Immature natural killer cell (primary cell): ENCODE measurements around the gene CDKN2AIPNL. TPM values are rescaled to one million over a fixed set of nuclear protein-coding genes. Genes with fewer than 3 reads are reported as not detected.
A peak's percentile ranks its signal among the peaks of the same experiment; 100 is the strongest.

Experiments
- DNase-seq, 3 donors: peaks; one replicate each; pipeline ENCODE4 v3.0.0; 2022; ENCODE audit warnings: mixed read lengths in 1 of 3
- H3K27ac Mint-ChIP-seq, 6 donors: one replicate each; pipeline ENCODE4 v1.8.0; 2020; ENCODE audit warnings: mixed read lengths in 6 of 6, mild to moderate bottlenecking in 5 of 6, inconsistent platforms in 4 of 6, moderate library complexity in 3 of 6
- H3K27me3 Mint-ChIP-seq, 3 donors: one replicate each; pipeline ENCODE4 v1.8.0; 2020 to 2021; ENCODE audit warnings: low read depth in 3 of 3, mild to moderate bottlenecking in 3 of 3, mixed read lengths in 3 of 3, moderate library complexity in 3 of 3, inconsistent platforms in 1 of 3
- H3K36me3 Mint-ChIP-seq, 3 donors: one replicate each; pipeline ENCODE4 v1.8.0; 2020; ENCODE audit warnings: mixed read lengths in 3 of 3, inconsistent platforms in 2 of 3, mild to moderate bottlenecking in 2 of 3
- H3K4me1 Mint-ChIP-seq, 2 donors: one replicate each; pipeline ENCODE4 v1.8.0; 2020; ENCODE audit warnings: inconsistent platforms in 2 of 2, mild to moderate bottlenecking in 2 of 2, mixed read lengths in 2 of 2, moderate library complexity in 1 of 2
- H3K4me3 Mint-ChIP-seq, 5 donors: one replicate each; pipeline ENCODE4 v1.8.0; 2020; ENCODE audit warnings: mild to moderate bottlenecking in 5 of 5, mixed read lengths in 5 of 5, inconsistent platforms in 3 of 5, moderate library complexity in 3 of 5
- H3K9me3 Mint-ChIP-seq, 6 donors: one replicate each; pipeline ENCODE4 v1.8.0; 2020; ENCODE audit warnings: mild to moderate bottlenecking in 6 of 6, mixed read lengths in 6 of 6, inconsistent platforms in 4 of 6, moderate library complexity in 3 of 6
- polyA plus RNA-seq, 3 donors: library from polyadenylated mRNA; unstranded; fragments of 300-500 nt; fragmentation: Illumina TruSeq; gene quantifications; one replicate each; pipeline ENCODE4 v1.2.3, GENCODE V29; 2021

Gene CDKN2AIPNL
- polyA plus RNA-seq, 3 donors from 2014 or later, result 23.3 to 37.6 (median 30.0) TPM

DNA sequence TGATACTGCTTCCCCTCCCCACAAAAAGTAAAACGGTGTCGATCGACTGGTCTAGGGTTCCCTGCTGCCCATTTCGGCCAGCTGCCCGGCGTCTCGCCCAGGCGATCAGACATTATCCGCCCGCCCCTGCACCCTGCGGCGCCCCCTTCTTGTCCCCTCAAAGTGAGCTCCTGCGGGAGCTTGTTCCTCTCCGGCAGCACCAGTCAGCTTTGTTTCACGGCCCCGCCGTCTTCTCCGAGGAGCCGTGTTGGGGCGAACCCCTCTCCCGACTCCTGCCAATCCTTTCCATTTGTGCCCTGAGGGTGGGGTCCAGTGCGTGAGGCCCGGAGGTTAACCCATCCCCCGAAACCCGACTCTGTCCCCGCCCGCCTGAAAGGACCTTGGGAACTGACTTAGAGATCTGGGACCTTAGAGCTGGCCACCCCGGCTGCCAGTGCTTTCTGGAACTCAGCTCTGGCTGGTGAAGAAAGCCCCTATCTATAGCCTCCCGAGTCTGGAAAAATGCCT lies 39.8 kb downstream of the CDKN2AIPNL start:
- Mint-ChIP-seq H3K27ac (peak overlapping the region; percentile 95 to 100 (median 96)), H3K9me3 (peaks cover 0 to 2% (median 0%) of the 10 kb centered on the region in 6 donors), H3K27me3 (peaks cover 24 to 26% (median 24%) of the 10 kb centered on the region in 3 donors), H3K36me3 (peaks cover 3 to 7% (median 4%) of the 10 kb centered on the region in 3 donors), H3K4me1 (peaks cover 50 to 75% of the 10 kb centered on the region in 2 donors), H3K4me3 (peak overlapping the region; percentile 95 to 99 (median 98))
- peak in 1 of 3 donors; percentile 26 for DNase-seq

DNA sequence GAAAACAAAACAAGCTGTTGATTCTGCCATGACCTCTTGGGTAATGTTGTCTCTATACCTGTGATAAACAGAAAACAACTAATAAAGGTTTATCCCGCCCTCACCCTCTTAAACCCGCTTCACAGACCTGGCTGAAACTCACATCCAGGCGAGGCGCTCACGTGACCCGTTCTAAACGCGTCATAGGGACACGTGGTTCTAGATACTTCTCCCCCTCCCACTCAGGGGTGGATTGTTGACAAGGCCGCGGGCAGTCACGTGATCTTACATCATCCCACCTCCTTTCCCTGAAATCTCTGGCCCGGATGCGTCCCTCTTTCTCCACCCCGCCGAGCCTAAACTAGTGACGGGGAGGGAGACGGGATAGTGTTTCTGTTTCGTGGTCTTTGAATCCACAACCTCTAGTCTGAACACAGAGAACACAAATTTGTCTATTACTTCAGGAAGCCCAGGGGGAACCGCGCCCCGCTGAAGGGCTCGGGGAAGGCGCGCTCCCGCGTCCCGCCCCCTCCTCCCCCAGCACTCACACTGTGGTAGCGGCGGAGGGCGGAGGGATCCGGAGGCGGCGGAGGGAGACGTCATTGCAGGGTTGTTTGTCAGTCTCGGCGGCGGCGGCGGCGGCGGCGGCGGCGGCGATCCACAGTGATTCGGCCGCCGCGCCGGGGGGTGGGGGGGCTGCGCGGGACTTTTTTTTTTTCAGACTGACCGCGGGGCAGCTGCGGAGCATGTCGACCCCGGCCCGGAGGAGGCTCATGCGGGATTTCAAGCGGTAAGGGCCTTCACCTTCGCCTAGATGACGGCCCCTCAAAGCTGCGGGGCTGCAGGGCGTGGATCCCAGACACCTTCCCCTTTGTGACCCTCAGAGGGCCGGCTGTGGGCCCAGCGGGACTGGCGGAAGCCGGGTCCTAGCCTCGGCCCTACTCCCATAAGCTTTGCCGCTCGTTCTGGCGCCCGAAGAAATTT lies 40.5 kb downstream of the CDKN2AIPNL start, which contains the start of gene UBE2B:
UBE2B (plus strand) TSS at position 699 of the 963 bp plus-strand sequence; CDS start at position 726, 27 bp downstream.
- Mint-ChIP-seq H3K4me1 (peaks cover 55 to 75% of the 10 kb centered on the region in 2 donors), H3K4me3 (peak within 1 kb of the TSS; percentile 95 to 99 (median 98)), H3K36me3 (peaks cover 3 to 8% (median 3%) of the 10 kb centered on the region in 3 donors), H3K27ac (peak within 1 kb of the TSS; percentile 96 to 100 (median 97)), H3K27me3 (peaks cover 26 to 29% (median 28%) of the 10 kb centered on the region in 3 donors), H3K9me3 (peaks cover 0 to 2% (median 0%) of the 10 kb centered on the region in 6 donors)
- DNase-seq, result peak; percentile 97 to 98 (median 98)

DNA sequence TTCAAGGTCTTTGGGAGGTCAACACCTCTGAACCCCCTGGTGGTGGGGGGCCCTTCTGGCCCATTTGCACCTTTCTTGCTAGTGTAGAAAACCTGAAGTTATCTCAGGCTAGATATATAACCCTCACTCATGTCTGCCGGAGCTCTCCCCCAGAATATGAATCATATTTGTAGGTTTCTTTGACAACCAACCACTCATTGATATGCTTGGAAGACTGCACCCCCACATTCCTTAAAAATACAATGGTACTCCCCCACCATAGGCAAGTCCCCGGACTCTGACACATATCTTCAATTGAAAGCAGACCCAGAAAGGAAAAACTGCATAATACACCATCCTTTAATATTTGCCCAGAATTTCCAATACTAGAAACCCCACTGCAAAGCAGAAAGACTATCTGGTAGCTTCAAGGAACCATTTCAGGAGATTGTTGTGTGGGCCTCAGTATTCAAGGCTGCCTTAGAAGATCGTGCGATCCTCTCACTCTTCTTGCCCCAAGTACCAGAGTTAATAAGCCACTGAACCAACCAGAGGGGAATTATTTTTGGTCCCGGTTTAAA lies 41.3 kb downstream of the CDKN2AIPNL start:
- Mint-ChIP-seq H3K4me3 (peak overlapping the region; percentile 95 to 99 (median 98)), H3K27ac (peak overlapping the region; percentile 96 to 100 (median 97)), H3K9me3 (peaks cover 0 to 2% (median 0%) of the 10 kb centered on the region in 6 donors), H3K27me3 (peaks cover 26 to 29% (median 28%) of the 10 kb centered on the region in 3 donors), H3K36me3 (peaks cover 3 to 5% (median 3%) of the 10 kb centered on the region in 3 donors), H3K4me1 (peaks cover 51 to 74% of the 10 kb centered on the region in 2 donors)
- no peak for DNase-seq

DNA sequence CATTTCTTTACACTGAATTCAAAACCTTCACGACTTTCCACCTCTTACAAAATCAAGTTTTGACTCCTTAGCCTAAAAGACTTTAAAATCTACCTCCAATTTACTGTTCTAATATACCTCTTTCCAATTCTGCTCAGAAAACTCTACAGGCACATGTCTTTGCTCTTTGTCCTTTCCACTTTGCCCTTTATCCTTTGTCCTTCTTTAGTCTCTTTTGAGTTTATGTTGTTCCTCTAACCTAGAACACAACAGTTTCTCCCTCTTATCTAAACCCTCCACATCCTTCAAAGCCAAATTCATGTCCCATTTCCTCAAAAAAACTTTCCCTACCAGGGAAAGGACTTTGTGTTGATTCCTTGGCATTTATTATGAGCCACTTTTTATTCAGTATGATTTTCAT lies 46.1 kb downstream of the CDKN2AIPNL start:
- H3K27me3 Mint-ChIP-seq, result peaks cover 9 to 10% (median 10%) of the 10 kb centered on the region in 3 donors
- H3K9me3 Mint-ChIP-seq, result no peaks in the 10 kb centered on the region
- H3K27ac Mint-ChIP-seq, result peak overlapping the region in 3 of 6 donors; percentile 13 to 58 (median 13)
- H3K4me1 Mint-ChIP-seq, result peaks cover 18 to 35% of the 10 kb centered on the region in 2 donors
- no peak for DNase-seq
- H3K36me3 Mint-ChIP-seq, result peaks cover 3 to 5% (median 3%) of the 10 kb centered on the region in 3 donors
- peak overlapping the region in 4 of 5 donors; percentile 19 to 33 (median 24) for H3K4me3 Mint-ChIP-seq

DNA sequence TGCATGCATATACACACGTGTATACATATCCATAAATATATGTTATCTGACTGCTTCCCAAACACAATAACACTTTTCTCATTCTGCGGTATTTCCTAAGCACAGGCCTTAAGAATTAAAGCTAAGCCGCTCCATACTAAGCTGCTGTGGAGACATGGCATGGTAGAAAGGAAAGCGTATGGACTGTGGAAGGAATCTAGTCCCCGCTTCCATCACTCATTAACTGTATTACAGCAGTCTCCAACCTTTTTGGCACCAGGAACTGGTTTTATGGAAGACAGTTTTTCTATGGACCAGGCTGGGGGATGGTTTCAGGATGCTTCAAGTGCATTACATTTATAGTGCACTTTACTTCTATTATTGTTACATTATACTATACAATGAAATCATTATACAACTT lies 56.0 kb downstream of the CDKN2AIPNL start:
- Mint-ChIP-seq H3K4me1 (no peaks in the 10 kb centered on the region), H3K27me3 (no peaks in the 10 kb centered on the region), H3K9me3 (no peaks in the 10 kb centered on the region), H3K36me3 (peaks cover 0 to 10% (median 3%) of the 10 kb centered on the region in 3 donors), H3K4me3 (no peak overlapping the region), H3K27ac (no peak overlapping the region)
- DNase-seq, result no peak

Other genes with a start within 250 kb of the CDKN2AIPNL start
- gene SKP1, start 234.9 kb downstream of the CDKN2AIPNL start, polyA plus RNA-seq, result 1,000 to 10,000 TPM in 2 of 3 donors, 100 to 1,000 TPM in 1; 955 to 1,349 (median 1,131) TPM
- 100 to 1,000 TPM; 225 to 259 (median 254) TPM for gene PPP2CA, start 185.8 kb downstream of the CDKN2AIPNL start, polyA plus RNA-seq
- gene CDKL3, start 44.7 kb downstream of the CDKN2AIPNL start, polyA plus RNA-seq, result 1 to 10 TPM in 1 of 3 donors, under 1 TPM in 2; 0.46 to 1.6 (median 0.51) TPM
- 10 to 100 TPM; 44.0 to 82.8 (median 72.8) TPM for gene UBE2B, start 40.3 kb downstream of the CDKN2AIPNL start, polyA plus RNA-seq
- gene JADE2, start 113.8 kb upstream of the CDKN2AIPNL start, polyA plus RNA-seq, result 10 to 100 TPM; 10.1 to 48.9 (median 23.0) TPM
- gene SAR1B, start 220.9 kb upstream of the CDKN2AIPNL start, polyA plus RNA-seq, result 10 to 100 TPM; 47.6 to 55.8 (median 52.3) TPM
- gene SEC24A, start 236.9 kb upstream of the CDKN2AIPNL start, polyA plus RNA-seq, result 1 to 10 TPM; 2.5 to 9.9 (median 3.7) TPM